ENCODE data around the gene VWA3B.

DNA sequence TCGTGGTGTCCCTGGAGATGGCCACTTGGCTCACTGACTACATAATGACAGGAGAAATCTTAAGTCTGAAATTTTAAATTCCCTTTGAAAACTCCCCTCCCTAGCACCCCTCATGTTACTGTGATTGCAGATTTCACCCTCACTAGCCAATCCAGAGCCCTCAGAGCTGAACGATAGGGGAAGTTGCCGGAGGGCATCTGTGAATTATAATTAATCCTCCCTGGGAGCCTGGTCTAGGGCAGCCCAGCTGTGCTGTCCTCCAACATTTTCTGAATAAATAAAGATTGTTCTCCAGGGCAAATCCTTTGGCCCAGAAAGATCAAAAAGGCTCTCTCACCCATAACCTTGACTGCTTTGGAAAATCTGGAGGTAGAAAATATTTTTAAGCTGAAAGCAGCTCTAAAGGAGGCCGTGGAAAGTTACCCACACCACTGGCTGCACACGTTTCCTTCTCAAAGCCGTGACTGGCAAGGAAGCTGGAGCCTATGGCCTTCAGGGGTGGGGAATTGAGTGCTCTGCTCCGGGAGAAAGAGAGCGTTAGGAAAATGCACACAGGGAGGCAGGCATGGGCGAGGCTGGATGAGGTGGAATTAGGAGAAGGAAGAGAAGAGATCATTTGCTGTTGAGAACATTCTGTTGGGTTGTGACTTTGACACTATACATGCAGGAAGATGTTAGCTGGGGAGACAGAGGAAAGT lies 190.3 kb downstream of the VWA3B start:
- TF ChIP-seq CTCF (IDR thresholded peaks at IDR 0.05) (no peak), POLR2AphosphoS5 (IDR thresholded peaks at IDR 0.05) (no peak)
